GM12801 (cell line): ENCODE measurements around the gene PRPF6.

ENCODE experiments used
- TF ChIP-seq, protein P1 (sequence below): IDR thresholded peaks from one replicate; pipeline ENCODE4 v1.5.1; 2011; ENCODE audit warnings: control low read depth; ENCODE audit not compliant: insufficient read length; ENCODE audit errors: extremely low read depth

Gene PRPF6

DNA sequence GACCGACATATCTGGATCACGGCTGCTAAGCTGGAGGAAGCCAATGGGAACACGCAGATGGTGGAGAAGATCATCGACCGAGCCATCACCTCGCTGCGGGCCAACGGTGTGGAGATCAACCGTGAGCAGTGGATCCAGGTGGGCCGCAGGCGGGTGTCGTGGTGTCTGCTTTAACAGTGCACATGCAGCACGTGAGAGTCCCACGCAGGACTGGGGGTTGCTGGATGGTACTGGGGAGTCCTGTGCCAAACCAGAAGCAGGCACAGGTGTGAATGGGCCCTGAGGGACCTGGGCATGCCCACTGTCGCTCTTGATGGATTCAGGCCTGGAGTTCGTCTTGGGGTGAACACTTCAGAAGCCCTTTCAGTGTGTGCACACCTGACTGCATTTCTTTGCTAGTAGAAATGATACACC lies 30.4 kb downstream of the PRPF6 start:
- TF ChIP-seq, protein P1, sequence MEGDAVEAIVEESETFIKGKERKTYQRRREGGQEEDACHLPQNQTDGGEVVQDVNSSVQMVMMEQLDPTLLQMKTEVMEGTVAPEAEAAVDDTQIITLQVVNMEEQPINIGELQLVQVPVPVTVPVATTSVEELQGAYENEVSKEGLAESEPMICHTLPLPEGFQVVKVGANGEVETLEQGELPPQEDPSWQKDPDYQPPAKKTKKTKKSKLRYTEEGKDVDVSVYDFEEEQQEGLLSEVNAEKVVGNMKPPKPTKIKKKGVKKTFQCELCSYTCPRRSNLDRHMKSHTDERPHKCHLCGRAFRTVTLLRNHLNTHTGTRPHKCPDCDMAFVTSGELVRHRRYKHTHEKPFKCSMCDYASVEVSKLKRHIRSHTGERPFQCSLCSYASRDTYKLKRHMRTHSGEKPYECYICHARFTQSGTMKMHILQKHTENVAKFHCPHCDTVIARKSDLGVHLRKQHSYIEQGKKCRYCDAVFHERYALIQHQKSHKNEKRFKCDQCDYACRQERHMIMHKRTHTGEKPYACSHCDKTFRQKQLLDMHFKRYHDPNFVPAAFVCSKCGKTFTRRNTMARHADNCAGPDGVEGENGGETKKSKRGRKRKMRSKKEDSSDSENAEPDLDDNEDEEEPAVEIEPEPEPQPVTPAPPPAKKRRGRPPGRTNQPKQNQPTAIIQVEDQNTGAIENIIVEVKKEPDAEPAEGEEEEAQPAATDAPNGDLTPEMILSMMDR: no peak

DNA sequence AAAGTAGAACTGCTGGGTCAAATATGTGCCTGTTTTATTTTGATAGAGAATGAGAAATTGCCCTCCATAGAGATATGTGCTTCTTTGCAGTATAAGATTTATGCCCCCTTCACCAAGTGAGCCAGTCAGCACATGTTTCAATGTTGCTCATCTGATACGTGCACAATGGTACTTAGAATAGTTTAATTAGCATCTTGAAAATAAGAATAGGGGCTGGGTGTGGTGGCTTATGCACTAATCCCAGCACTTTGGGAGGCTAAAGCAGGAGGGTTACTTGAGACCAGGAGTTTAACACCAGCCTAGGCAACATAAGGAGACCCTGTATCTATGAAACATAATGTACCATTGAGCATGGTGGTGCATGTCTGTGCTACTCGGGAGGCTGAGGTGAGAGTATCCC lies 34.7 kb downstream of the PRPF6 start:
- TF ChIP-seq, protein P1: no peak

DNA sequence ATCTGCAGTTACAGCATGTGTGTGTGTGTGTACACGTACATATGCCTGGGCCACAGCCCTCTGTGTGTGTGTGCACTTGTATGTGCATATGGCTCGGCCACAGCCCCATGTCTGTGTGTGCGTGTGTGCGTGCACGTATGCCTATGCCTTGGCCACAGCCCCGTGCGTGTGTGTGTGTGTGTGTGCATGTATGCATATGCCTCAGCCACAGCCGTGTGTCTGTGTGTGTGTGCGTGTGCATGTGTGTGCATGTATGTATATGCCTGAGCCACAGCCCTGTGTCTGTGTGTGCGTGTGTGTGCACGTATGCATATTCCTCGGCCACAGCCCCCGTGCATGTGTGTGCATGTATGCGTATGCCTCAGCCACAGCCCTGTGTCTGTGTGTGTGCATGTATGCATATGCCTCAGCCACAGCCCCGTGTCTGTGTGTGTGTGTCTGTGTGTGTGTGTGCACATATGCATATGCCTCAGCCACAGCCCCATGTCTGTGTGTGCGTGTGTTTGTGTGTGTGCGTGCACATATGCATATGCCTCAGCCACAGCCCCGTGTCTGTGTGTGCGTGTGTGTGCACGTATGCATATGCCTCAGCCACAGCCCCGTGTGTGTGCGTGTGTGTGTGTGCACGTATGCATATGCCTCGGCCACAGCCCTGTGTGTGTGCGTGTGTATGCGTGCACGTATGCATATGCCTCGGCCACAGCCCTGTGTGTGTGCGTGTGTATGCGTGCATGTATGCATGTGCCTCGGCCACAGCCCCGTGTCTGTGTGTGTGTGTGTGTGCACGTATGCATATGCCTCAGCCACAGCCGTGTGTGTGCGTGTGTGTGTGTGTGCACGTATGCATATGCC lies 40.4 kb downstream of the PRPF6 start:
- TF ChIP-seq, protein P1: no peak

DNA sequence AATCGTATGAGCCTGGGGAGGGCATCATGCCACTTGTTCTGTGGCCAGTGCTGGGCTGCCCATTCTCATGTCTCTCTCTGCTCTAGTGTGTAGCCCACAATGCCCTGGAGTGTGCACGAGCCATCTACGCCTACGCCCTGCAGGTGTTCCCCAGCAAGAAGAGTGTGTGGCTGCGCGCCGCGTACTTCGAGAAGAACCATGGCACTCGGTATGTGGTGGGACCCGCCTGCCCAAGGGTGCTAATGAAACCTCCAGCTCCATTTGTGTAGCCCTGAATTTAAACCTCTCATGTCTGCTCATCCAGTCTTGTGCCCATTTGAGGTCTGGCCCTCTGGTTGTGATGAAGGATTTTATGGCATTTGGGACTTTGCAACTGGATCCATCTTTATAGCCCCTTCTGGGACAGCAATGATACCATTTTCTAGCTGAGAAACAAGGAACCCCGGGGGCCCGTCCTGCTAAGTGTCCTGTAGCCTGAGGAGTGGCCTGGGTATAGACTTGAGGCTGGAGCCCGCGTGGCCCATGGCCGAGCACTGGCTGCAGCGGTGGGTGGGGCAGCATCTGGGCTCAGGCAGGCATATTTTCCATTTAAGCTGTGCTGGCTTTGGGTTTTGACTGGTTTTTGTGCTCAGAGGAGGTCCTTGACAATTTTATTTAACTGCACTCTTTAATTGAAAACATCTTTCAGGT lies 41.9 kb downstream of the PRPF6 start:
- TF ChIP-seq, protein P1: no peak

DNA sequence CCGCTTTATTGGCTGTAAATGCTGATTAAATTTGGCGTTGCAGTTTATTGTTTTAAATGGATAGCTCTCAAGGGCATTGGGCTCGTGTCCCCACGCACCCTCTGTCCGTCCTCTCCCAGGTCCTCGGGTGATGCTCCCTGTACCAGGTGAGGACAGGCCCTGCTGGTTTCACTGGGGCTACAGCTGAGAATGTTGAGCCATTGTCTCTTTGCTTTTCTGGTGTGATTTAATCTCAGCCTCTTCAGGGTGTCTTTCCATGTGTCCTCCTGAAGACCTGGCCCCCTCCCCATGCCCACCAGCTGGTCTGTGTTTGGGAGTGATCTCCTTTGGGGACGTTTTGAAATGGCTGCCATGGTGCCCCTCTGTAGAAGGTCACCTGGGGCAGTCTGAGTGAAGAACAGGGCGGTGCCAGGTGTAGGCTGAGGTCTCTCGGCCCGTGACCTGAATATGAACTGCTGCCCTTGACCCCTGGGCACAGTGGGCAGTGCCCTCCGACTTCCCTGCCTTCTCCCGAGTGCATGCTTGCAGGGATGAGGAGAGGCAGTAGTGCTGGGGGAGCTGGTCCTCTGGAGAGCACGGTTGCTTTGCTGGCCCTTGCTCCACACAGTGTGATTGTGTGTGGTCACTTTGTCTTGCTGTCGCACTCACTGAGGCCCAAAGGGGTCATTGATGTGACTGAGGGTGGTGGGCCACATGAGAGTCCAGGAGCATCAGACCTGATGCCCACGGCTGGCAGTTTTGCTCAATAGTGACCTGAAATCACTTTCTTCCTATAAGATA lies 42.6 kb downstream of the PRPF6 start:
- TF ChIP-seq, protein P1: no peak

DNA sequence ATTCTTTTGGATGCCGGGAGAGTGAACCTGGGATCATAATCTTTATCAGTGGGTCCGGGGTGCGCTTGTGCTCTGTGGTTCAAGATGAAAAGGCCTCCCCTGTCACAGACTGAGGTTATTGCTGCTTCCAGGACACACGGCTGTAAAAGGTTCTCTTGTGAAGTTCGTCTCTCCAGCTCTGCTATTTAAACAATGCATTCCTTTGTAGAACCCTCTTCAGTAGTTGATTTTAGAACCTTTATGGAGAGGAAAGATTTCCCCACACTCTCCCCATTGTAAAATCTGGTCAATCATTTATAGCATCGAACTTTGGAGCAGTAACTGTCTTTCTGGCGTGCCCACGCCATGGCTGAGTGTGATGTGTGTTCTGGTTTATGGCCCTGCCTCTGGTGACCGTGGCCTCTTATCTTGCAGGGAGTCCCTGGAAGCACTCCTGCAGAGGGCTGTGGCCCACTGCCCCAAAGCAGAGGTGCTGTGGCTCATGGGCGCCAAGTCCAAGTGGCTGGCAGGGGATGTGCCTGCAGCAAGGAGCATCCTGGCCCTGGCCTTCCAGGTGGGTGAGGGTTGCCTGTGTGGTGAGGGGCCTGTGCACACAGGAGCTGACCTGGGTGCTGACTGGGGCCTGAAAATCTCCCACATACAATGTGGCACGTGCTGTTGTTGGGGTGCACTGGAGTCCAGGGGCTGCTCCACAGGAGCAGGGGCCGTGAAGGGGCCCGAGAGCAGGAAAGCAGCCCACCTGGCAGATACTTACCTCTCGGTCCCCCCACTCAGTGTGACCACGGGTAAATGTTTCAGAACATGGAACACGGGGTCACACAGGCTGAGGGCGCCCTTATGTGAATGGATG lies 43.4 kb downstream of the PRPF6 start:
- TF ChIP-seq, protein P1: no peak
